Activated B cell treated with CpG ODN at 0.5 μM for 24 hours (primary cell): ENCODE measurements around the gene KIF25. TPM values are rescaled to one million over a fixed set of nuclear protein-coding genes. Genes with fewer than 3 reads are reported as not detected.
A peak's percentile ranks its signal among the peaks of the same experiment; 100 is the strongest.

Experiments used
- ATAC-seq: fragments of 200-7000 bp; cut with Tn5 transposase; one replicate; pipeline ENCODE4 v1.10.0; 2021; ENCODE audit warnings: low read depth, mild to moderate bottlenecking, moderate library complexity
- CTCF ChIA-PET: fragments of 350-600 bp; sonication (Branson Sonifier 250); formaldehyde crosslinking; loops from one replicate; lab custom pipeline; 2021; ENCODE audit warnings: antibody characterized with exemption; lab: Charles Lee
- POLR2A ChIA-PET: fragments of 350-600 bp; sonication (Branson Sonifier 250); formaldehyde crosslinking; loops from one replicate; lab custom pipeline; 2021; ENCODE audit warnings: antibody characterized with exemption; lab: Charles Lee
- DNase-seq: peaks from one replicate; pipeline ENCODE4 v3.0.0; 2022
- H3K27ac Mint-ChIP-seq: one replicate; pipeline ENCODE4 v1.8.0; 2020; ENCODE audit warnings: mixed read lengths
- H3K27me3 Mint-ChIP-seq: one replicate; pipeline ENCODE4 v1.8.0; 2021; ENCODE audit warnings: mixed read lengths
- H3K36me3 Mint-ChIP-seq: one replicate; pipeline ENCODE4 v1.8.0; 2021; ENCODE audit warnings: low read depth, mixed read lengths
- H3K4me1 Mint-ChIP-seq: one replicate; pipeline ENCODE4 v1.8.0; 2021; ENCODE audit warnings: mixed read lengths
- H3K4me3 Mint-ChIP-seq: one replicate; pipeline ENCODE4 v1.8.0; 2020; ENCODE audit warnings: mild to moderate bottlenecking, mixed read lengths
- H3K9me3 Mint-ChIP-seq: one replicate; pipeline ENCODE4 v1.8.0; 2020; ENCODE audit warnings: mixed read lengths
- intact Hi-C: fragments of 100-400 bp; cut with micrococcal nuclease; formaldehyde crosslinking; loops from one replicate; pipeline ENCODE4 v1.15.1; 2024
- total RNA-seq: library from RNA; stranded (reverse); gene quantifications from 2 replicates; pipeline ENCODE4 v1.2.3, GENCODE V29; 2022
- TF ChIP-seq, protein P1 (sequence below): fragments of 200-600 bp; IDR thresholded peaks from one replicate; pipeline ENCODE4 v1.8.0; 2022; ENCODE audit warnings: antibody characterized with exemption, mild to moderate bottlenecking

KIF25 gene
- total RNA-seq, 1 donor from 2014 or later, result not detected

DNA sequence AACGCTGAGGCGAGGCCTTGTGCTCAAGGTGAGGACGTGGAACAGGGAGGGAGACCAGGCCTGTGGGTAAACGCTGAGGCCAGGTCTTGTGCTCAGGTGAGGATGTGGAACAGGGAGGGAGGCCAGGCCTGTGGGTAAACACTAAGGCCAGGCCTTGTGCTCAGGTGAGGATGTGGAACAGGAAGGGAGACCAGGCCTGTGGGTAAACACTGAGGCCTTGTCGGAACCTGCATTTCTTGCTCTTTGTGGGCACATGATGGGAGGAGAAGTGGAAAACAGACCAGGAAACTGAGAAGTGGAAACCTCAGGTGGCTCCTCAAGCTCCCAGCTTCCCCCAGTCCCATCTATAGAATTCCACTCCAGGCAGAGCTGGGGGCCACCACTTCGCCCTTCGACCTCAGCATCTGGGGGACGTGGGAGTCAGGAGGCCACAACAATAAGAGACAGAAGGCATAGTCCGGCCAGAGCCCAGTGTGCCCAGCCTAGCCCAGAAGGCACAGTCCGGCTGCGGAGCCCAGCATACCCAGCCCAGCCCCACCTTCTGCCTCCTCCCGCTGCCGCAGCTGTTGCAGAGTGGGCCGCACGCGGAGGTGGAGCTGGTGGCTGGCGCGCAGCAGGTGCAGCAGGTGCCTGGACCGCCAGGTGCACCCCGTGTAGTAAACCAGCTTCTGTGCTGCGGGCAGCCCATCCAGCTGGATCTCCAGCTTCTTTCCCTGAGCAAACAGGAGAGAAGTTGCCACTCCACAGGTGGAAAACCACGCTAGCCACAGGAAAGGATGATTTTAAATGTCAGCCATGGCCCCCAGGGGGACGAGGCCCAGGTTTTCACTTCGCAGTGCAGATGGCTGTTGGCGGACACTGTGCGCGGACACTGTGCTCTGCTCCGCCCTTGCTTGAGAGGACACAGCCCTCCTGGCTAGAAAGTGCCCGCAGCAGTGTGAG is 64.1 kb downstream of the KIF25 start:
- Mint-ChIP-seq H3K9me3 (no peaks in the 10 kb centered on the region), H3K36me3 (no peaks in the 10 kb centered on the region), H3K27ac (peak overlapping the region; percentile 20), H3K27me3 (no peaks in the 10 kb centered on the region), H3K4me3 (no peak overlapping the region), H3K4me1 (no peaks in the 10 kb centered on the region)
- POLR2A ChIA-PET, result no interaction called here
- intact Hi-C loops, result no loop called here
- DNase-seq (no peak), ATAC-seq (no peak)
- CTCF ChIA-PET, result no interaction called here
- TF ChIP-seq, protein P1, sequence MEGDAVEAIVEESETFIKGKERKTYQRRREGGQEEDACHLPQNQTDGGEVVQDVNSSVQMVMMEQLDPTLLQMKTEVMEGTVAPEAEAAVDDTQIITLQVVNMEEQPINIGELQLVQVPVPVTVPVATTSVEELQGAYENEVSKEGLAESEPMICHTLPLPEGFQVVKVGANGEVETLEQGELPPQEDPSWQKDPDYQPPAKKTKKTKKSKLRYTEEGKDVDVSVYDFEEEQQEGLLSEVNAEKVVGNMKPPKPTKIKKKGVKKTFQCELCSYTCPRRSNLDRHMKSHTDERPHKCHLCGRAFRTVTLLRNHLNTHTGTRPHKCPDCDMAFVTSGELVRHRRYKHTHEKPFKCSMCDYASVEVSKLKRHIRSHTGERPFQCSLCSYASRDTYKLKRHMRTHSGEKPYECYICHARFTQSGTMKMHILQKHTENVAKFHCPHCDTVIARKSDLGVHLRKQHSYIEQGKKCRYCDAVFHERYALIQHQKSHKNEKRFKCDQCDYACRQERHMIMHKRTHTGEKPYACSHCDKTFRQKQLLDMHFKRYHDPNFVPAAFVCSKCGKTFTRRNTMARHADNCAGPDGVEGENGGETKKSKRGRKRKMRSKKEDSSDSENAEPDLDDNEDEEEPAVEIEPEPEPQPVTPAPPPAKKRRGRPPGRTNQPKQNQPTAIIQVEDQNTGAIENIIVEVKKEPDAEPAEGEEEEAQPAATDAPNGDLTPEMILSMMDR, result no peak

DNA sequence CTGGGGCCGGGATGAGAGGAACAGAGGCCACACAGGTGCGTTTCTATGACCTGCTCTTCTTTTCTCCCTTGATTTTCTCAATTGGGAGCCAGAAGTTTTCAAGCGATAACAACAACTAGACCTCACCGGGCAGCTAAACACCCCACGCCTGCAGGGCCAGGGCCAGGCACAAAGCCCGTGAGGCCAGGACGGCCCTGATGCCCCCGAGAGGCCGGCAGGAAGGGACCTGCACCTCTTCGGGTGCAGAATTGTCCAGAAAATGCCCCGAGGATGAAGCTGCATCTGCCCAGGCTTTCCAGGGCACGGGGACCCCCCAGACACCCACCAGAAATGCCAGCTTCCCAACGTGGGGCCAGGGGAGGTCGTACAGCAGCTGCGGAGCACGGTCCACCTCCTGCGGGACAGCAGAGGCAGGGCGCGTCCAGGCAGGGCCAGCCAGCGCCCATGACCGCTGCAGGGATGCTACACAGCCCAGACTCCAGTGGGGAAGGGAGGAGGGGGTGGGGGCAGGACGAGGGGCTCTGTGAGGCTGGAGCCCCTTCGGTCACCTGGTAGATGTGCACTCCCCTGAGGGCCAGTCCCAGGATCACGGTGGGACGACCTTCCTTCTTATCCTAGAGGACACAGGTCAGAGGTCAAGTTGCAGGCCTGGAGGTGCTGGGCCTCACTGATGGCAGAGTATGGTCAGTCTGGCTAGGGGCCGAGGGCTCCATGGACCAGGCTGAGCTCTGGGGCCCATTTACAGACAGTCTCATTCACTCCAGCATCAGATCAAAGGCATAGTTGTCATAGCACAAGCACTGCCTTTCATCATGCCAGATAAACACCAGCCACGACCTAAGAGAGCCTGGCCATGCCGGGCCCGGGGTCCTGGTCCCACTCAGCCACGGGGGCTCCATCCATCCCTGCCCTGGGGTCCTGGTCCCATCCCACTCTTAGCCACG is 65.1 kb downstream of the KIF25 start:
- DNase-seq, result no peak
- Mint-ChIP-seq H3K27me3 (no peaks in the 10 kb centered on the region), H3K27ac (no peak overlapping the region), H3K36me3 (no peaks in the 10 kb centered on the region), H3K4me1 (no peaks in the 10 kb centered on the region), H3K4me3 (no peak overlapping the region), H3K9me3 (no peaks in the 10 kb centered on the region)
- ATAC-seq, result no peak
- ChIA-PET POLR2A (no interaction called here), CTCF (no interaction called here)
- intact Hi-C loops, result no loop called here
- TF ChIP-seq, protein P1, result no peak

DNA sequence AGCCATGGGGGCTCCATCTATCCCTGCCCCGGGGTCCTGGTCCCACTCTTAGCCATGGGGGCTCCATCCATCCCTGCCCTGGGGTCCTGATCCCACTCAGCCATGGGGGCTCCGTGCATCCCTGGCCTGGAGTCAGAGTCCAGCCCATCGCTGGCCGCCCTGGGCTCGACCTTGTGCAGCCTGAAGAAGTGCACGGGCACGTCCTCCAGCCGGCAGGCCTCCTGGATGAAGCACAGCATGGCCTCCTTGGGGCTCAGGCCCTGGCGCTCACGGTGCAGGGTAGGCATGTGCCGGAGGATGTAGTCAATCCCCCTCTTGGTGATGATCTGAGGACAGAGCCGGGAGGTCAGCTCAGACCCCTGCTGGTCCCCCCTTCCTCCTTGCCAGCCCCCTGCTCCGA is 66.0 kb downstream of the KIF25 start:
- no peak overlapping the region for H3K27ac Mint-ChIP-seq
- ATAC-seq (no peak), DNase-seq (no peak)
- POLR2A ChIA-PET, result no interaction called here
- H3K27me3 Mint-ChIP-seq, result no peaks in the 10 kb centered on the region
- no peaks in the 10 kb centered on the region for H3K36me3 Mint-ChIP-seq
- no peak overlapping the region for H3K4me3 Mint-ChIP-seq
- H3K4me1 Mint-ChIP-seq, result no peaks in the 10 kb centered on the region
- CTCF ChIA-PET, result no interaction called here
- TF ChIP-seq, protein P1, result no peak
- intact Hi-C loops, result no loop called here
- no peaks in the 10 kb centered on the region for H3K9me3 Mint-ChIP-seq

DNA sequence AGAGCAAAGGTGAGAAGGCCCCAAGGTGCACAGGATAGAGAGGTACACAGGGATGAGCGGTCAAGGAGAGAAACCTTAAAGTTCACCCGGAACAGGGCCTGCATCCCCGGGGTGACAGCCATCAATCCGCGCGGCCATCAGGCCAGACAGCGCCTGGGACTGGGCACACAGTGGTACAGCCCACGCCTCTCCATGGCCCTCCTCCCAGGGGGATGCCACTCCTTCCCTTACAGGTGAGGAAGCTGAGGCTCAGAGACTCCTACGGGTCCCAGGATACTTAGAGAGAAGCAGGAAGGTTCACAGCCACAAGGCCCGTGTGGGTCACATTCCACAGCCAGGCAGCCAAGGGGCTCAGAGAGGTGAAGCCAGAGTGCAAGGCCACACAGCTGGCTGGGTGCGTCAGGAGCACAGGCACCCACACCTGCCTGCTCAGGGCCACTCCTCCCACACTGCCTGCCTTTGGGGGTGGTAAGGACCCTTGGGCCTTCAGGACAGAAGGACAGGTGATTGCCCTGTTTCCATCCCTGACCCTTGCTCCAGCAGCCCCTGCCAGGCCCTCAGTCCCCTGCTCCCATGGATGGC is 66.8 kb downstream of the KIF25 start:
- no peak for DNase-seq

More for the DNA sequence above, 66.8 kb downstream of the KIF25 start:
- Mint-ChIP-seq H3K4me3 (no peak overlapping the region), H3K4me1 (no peaks in the 10 kb centered on the region), H3K27ac (no peak overlapping the region), H3K36me3 (no peaks in the 10 kb centered on the region), H3K27me3 (no peaks in the 10 kb centered on the region), H3K9me3 (no peaks in the 10 kb centered on the region)
- ChIA-PET POLR2A (no interaction called here), CTCF (no interaction called here)
- ATAC-seq, result no peak
- intact Hi-C loops, result no loop called here
- TF ChIP-seq, protein P1, result no peak
